Mesothelial cell of epicardium (in vitro differentiated cells): ENCODE measurements around the gene UFM1. TPM values are rescaled to one million over a fixed set of nuclear protein-coding genes. Genes with fewer than 3 reads are reported as not detected.

Experiments used
- DNase-seq, 2 experiments: peaks; one replicate each; pipeline ENCODE4 v3.0.0; 2021; ENCODE audit warnings: low spot score in 2 of 2; ENCODE audit not compliant: unreplicated experiment in 2 of 2
- H3K27ac Mint-ChIP-seq: 2 replicates; pipeline ENCODE4 v1.8.0; 2021; ENCODE audit warnings: mixed read lengths
- H3K27me3 Mint-ChIP-seq: 2 replicates; pipeline ENCODE4 v1.8.0; 2021; ENCODE audit warnings: low read depth, mixed read lengths
- H3K36me3 Mint-ChIP-seq: 2 replicates; pipeline ENCODE4 v1.8.0; 2021; ENCODE audit warnings: mixed read lengths
- H3K4me1 Mint-ChIP-seq: 2 replicates; pipeline ENCODE4 v1.8.0; 2021; ENCODE audit warnings: mixed read lengths
- H3K4me3 Mint-ChIP-seq: 2 replicates; pipeline ENCODE4 v1.8.0; 2021; ENCODE audit warnings: mild to moderate bottlenecking, moderate library complexity, mixed read lengths
- H3K9me3 Mint-ChIP-seq: 2 replicates; pipeline ENCODE4 v1.8.0; 2021; ENCODE audit warnings: mixed read lengths
- total RNA-seq: library from RNA; stranded (reverse); gene quantifications from 3 replicates; pipeline ENCODE4 v1.2.1, GENCODE V29; 2021
- TF ChIP-seq, protein P1 (sequence below): fragments of 200-600 bp; sonication (generic); IDR thresholded peaks from one replicate; pipeline ENCODE4 v1.5.0; 2021; ENCODE audit warnings: antibody characterized with exemption; ENCODE audit not compliant: unreplicated experiment

UFM1 gene
- total RNA-seq, 1 donor from 2014 or later = 59.7 TPM

DNA sequence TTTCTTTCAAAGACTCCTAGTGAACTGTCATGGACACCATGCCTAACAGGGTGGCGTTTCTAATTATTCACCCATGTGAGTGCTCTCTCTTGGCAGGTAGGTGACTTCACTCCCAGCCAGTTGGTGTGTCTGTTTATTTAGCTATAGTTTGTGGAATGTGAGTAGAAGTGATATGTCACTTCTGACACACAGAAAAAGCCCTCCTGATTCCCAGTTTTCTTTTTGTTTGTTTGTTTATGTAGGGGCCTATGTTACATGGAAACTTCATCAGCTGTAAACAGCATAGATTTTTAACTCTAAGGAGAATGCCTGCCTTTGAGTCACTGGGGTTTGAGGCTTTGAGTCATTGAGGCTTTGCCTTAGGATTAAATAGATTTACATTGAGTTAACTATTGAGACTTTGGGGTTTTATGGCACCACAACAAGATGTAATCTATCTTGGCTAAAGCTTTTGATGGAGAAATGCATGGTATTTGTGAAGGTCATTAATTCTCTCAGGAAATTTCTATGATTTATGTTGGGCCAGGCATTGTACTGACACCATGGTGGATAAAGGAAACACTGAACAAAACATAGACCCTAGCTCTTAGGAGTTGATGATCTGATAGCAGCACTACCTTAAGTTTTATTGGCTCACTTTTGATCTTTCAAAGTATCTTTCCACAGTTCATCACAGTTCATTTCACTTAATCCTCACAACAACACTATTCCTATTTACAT, 45.3 kb downstream of the UFM1 start:
- Mint-ChIP-seq H3K27ac (peak overlapping the region; percentile 57), H3K9me3 (peaks cover 15% of the 10 kb centered on the region), H3K36me3 (peaks cover 6% of the 10 kb centered on the region), H3K4me3 (no peak overlapping the region), H3K4me1 (peaks cover 31% of the 10 kb centered on the region), H3K27me3 (no peaks in the 10 kb centered on the region)
- DNase-seq = no peak
- TF ChIP-seq, protein P1, sequence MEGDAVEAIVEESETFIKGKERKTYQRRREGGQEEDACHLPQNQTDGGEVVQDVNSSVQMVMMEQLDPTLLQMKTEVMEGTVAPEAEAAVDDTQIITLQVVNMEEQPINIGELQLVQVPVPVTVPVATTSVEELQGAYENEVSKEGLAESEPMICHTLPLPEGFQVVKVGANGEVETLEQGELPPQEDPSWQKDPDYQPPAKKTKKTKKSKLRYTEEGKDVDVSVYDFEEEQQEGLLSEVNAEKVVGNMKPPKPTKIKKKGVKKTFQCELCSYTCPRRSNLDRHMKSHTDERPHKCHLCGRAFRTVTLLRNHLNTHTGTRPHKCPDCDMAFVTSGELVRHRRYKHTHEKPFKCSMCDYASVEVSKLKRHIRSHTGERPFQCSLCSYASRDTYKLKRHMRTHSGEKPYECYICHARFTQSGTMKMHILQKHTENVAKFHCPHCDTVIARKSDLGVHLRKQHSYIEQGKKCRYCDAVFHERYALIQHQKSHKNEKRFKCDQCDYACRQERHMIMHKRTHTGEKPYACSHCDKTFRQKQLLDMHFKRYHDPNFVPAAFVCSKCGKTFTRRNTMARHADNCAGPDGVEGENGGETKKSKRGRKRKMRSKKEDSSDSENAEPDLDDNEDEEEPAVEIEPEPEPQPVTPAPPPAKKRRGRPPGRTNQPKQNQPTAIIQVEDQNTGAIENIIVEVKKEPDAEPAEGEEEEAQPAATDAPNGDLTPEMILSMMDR = no peak

DNA sequence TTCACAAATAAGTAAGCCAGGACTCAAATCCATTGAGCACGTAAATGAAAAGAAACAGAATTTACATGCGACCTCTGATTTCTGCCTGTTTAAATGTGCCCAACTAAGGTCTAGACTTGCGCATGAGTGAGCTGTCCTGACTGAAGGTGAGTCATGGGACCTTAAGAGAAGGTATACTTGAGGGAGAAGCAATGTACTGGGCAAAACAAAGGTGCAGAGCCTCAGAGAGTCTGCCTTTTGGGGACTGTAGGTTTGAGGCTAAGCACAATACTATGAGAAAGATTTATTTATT, 45.8 kb downstream of the UFM1 start:
- Mint-ChIP-seq H3K27ac (peak overlapping the region; percentile 57), H3K27me3 (no peaks in the 10 kb centered on the region), H3K36me3 (peaks cover 6% of the 10 kb centered on the region), H3K4me1 (peaks cover 36% of the 10 kb centered on the region), H3K4me3 (no peak overlapping the region), H3K9me3 (peaks cover 11% of the 10 kb centered on the region)
- DNase-seq = no peak
- TF ChIP-seq, protein P1 = no peak

DNA sequence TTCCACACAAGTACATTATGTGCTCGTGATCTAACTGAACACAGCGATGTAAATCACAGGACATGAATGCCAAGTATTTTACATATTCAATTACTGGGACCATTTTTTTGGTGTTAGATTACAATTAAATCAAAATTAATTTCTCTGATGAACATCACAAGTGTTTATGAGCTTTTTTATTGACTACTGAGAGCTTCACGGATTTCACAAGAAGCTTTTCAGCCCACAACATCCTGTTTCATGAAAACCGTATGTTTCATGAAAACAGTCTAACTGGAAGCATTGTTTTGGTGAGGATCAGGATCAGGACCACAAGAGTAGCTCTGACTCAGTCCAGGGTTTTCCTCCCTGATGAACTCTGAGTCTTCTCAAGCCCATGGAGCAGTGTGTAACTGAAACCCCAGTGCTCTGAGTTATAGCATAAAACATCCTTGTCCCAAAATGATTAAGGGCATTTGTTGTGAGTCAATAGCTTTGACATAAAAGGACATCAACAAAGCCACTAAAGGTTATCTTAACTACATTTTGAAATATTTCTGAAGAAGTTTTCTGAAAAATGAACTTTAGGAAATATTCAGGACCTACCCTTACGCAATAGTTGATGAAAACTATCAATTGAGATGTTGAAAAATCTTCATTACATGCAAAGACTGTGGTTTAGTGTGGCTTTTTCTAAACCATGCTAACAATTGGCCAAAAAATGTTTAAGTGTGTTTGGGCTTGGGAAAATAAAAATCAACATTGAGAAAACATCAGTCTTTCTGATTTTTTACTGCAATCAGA, 49.3 kb downstream of the UFM1 start:
- peaks cover 8% of the 10 kb centered on the region for H3K9me3 Mint-ChIP-seq
- H3K27me3 Mint-ChIP-seq = no peaks in the 10 kb centered on the region
- DNase-seq = no peak

DNA sequence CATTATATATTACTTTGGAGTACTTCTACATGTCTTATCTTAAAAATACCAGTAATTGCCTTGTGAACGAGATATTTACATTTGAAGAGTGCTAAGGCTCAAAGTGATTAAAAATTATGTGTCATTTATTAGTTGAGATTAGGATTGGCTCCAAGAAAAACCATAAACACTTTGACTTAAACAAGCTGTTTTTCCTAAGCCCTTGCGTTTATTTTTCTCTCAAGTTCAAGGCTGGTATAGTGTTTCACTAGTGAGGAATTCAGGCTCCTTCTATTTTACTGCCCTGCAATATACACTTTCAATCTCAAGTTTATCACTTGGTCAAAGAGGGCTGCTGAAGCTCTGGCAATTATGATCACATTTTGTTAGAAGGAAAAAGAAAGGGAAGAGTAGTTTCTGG, 49.9 kb downstream of the UFM1 start:
- DNase-seq = no peak
- H3K27me3 Mint-ChIP-seq = no peaks in the 10 kb centered on the region
- no peak overlapping the region for H3K4me3 Mint-ChIP-seq
- TF ChIP-seq, protein P1 = no peak
- peak overlapping the region; percentile 55 for H3K27ac Mint-ChIP-seq
- peaks cover 38% of the 10 kb centered on the region for H3K4me1 Mint-ChIP-seq
- peaks cover 14% of the 10 kb centered on the region for H3K9me3 Mint-ChIP-seq
- peaks cover 4% of the 10 kb centered on the region for H3K36me3 Mint-ChIP-seq

More for the DNA sequence above, 49.3 kb downstream of the UFM1 start:
- Mint-ChIP-seq H3K36me3 (no peaks in the 10 kb centered on the region), H3K4me1 (peaks cover 41% of the 10 kb centered on the region), H3K27ac (peak overlapping the region; percentile 45), H3K4me3 (no peak overlapping the region)
- TF ChIP-seq, protein P1 = no peak

DNA sequence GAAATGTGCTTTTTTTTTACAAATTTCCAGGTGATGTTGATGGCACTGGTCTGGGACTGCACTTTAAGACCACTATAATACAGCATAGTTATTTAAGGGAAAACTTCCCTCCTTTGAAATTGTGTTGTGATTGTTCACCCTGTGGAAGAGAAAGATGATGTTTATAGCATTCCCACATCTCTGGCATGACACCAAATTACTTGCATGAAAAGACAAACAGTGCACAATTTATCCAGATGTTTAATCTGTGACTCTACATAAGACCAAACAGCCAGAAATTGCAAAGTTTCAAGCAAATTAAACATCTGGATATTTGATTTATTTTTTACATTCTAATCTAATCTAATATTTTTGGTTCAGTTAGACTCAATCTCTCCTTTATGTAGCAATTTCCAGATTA, 51.6 kb downstream of the UFM1 start:
- peaks cover 4% of the 10 kb centered on the region for H3K36me3 Mint-ChIP-seq
- H3K27ac Mint-ChIP-seq = no peak overlapping the region
- TF ChIP-seq, protein P1 = no peak
- H3K4me3 Mint-ChIP-seq = no peak overlapping the region
- H3K9me3 Mint-ChIP-seq = peaks cover 19% of the 10 kb centered on the region
- DNase-seq = no peak
- H3K4me1 Mint-ChIP-seq = peaks cover 27% of the 10 kb centered on the region
- H3K27me3 Mint-ChIP-seq = no peaks in the 10 kb centered on the region
